GM21576 (cell line): ENCODE measurements around the gene HIF3A.

ENCODE experiments used
- ATAC-seq: cut with Tn5 transposase; IDR thresholded peaks from one replicate; pipeline ENCODE4 v1.9.1; 2021; ENCODE audit warnings: mild to moderate bottlenecking, moderate library complexity; ENCODE audit not compliant: unreplicated experiment

HIF3A gene

GRCh38 chr19:46326608-46327007 lies 29.8 kb downstream of the HIF3A start:
- ATAC-seq: no peak

GRCh38 chr19:46328079-46328478 lies 31.2 kb downstream of the HIF3A start:
- ATAC-seq: no peak

- ATAC-seq: no peak
These were observed 33.6 kb downstream of the HIF3A start for GRCh38 chr19:46330319-46330918.

- no peak for ATAC-seq
These were observed 40.6 kb downstream of the HIF3A start for GRCh38 chr19:46337487-46337886.

- ATAC-seq: no peak
These were observed 42.6 kb downstream of the HIF3A start for GRCh38 chr19:46339446-46339845.

- ATAC-seq: no peak
These were observed 43.3 kb downstream of the HIF3A start for GRCh38 chr19:46340051-46340659.

GRCh38 chr19:46341937-46342336 lies 45.1 kb downstream of the HIF3A start:
- no peak for ATAC-seq

- no peak for ATAC-seq
These were observed 47.5 kb downstream of the HIF3A start for GRCh38 chr19:46344363-46344762.

- no peak for ATAC-seq
These were observed 48.3 kb downstream of the HIF3A start for GRCh38 chr19:46345157-46345556.

- ATAC-seq: peak; percentile 48
These were observed 50.2 kb downstream of the HIF3A start, which contains the start of gene PPP5C for GRCh38 chr19:46346821-46347571. Gene PPP5C (plus strand): TSS chr19:46347087. CDS start chr19:46347097, 10 bp downstream.

- no peak for ATAC-seq
These were observed 50.7 kb downstream of the HIF3A start for GRCh38 chr19:46347572-46347883.

GRCh38 chr19:46347985-46348384 lies 51.1 kb downstream of the HIF3A start:
- no peak for ATAC-seq

- ATAC-seq: no peak
These were observed 52.6 kb downstream of the HIF3A start for GRCh38 chr19:46349311-46349993.

GRCh38 chr19:46350029-46350757 lies 53.4 kb downstream of the HIF3A start:
- no peak for ATAC-seq

GRCh38 chr19:46350758-46351159 lies 53.9 kb downstream of the HIF3A start:
- no peak for ATAC-seq

GRCh38 chr19:46351241-46352041 lies 54.6 kb downstream of the HIF3A start:
- no peak for ATAC-seq

GRCh38 chr19:46353730-46354528 lies 57.1 kb downstream of the HIF3A start:
- ATAC-seq: no peak

- ATAC-seq: no peak
These were observed 58.6 kb downstream of the HIF3A start for GRCh38 chr19:46355234-46356148.
